A673 (cell line): ENCODE measurements around the gene FAM151B.

ENCODE experiments used
- CTCF ChIP-seq: fragments of 300-800, 200-600 bp; sonication (generic); conservative IDR thresholded peaks from 2 replicates; pipeline ENCODE4 v1.5.1; 2017; ENCODE audit warnings: low read depth, mild to moderate bottlenecking, antibody characterized with exemption, low read length, moderate library complexity, mixed read lengths
- EZH2 ChIP-seq: fragments of 200-600 bp; sonication (generic); IDR thresholded peaks from 2 replicates; pipeline ENCODE4 v1.6.1; 2017; ENCODE audit warnings: borderline replicate concordance, low read depth, mild to moderate bottlenecking, mixed read lengths, antibody characterized with exemption, low read length; ENCODE audit not compliant: poor library complexity, severe bottlenecking

- TF ChIP-seq CTCF: no peak
- no peak for TF ChIP-seq EZH2
Observed at GRCh38 chr5:80442742-80443141, 45.2 kb upstream of the FAM151B start.
